Ovary (tissue), 9 donors: ENCODE data around the gene DMAC2L. TPM values are rescaled to one million over a fixed set of nuclear protein-coding genes. Genes with fewer than 3 reads are reported as not detected.

Experiments used
- DNase-seq, 5 donors: peaks; one replicate each; pipeline ENCODE4 v3.0.0-alpha.2; 2019 to 2020
- H3K27ac ChIP-seq, 2 donors: fragments of 200-600 bp; one replicate each; pipeline versions ENCODE4 v1.5.1 to v1.8.0; 2019 to 2022
- H3K27me3 ChIP-seq: fragments of 200-600 bp; one replicate; pipeline ENCODE4 v1.8.0; 2022
- H3K36me3 ChIP-seq: fragments of 200-600 bp; sonication (generic); one replicate; pipeline ENCODE4 v1.5.1; 2019
- H3K4me1 ChIP-seq: one replicate; pipeline ENCODE4 v1.8.1; 2013; ENCODE audit warnings: mild to moderate bottlenecking, moderate library complexity; ENCODE audit not compliant: insufficient read depth
- H3K4me3 ChIP-seq: fragments of 200-600 bp; sonication (generic); one replicate; pipeline ENCODE4 v1.5.1; 2017
- H3K9me3 ChIP-seq, 2 donors: fragments of 200-600 bp in 1 of 2; sonication (generic) in 1 of 2; one replicate each; pipeline versions ENCODE4 v1.5.1 to v1.8.1; 2013 to 2019; ENCODE audit warnings: mild to moderate bottlenecking in 1 of 2, moderate library complexity in 1 of 2
- CTCF ChIP-seq, 3 donors: fragments of 450-650 bp in 2 of 3; fragments of 200-600 bp in 1 of 3; IDR thresholded peaks; one replicate each; pipeline versions ENCODE4 v1.5.1 to v1.8.0; 2016 to 2022; ENCODE audit warnings: antibody characterized with exemption in 3 of 3, mild to moderate bottlenecking in 1 of 3
- EP300 ChIP-seq: sonication (generic); formaldehyde crosslinking; IDR thresholded peaks from one replicate; pipeline ENCODE4 v1.6.1; 2017; ENCODE audit warnings: antibody characterized with exemption
- POLR2A ChIP-seq: fragments of 450-650 bp; IDR thresholded peaks from one replicate; pipeline ENCODE4 v1.6.1; 2017; ENCODE audit warnings: antibody characterized with exemption, mild to moderate bottlenecking, moderate library complexity
- WGBS, 3 donors: extraction: QIAGEN DNeasy Blood & Tissue Kit in 1 of 3; methylation state at CpG; one replicate each; pipeline versions ENCODE4 v1.1.5 to v1.1.7; 2013 to 2017; 5-methylcytosine and 5-hydroxymethylcytosine counted together
- intact Hi-C, 4 donors: fragments of 100-400 bp; cut with DNase I; formaldehyde crosslinking; loops; one replicate each; pipeline versions ENCODE4 v1.11.0 to v1.15.1; 2022 to 2023
- polyA plus RNA-seq, 2 donors: library from polyadenylated mRNA; stranded (reverse); fragments of 200-250 nt in 1 of 2; fragments of 350-450 nt in 1 of 2; fragmentation: Illumina TruSeq in 1 of 2; extraction: RNeasy Lipid Tissue Mini Kit (QIAGEN cat#74804) in 1 of 2; gene quantifications; one replicate each; pipeline ENCODE4 v1.2.3, GENCODE V29; 2013 to 2014
- total RNA-seq, 7 donors: library from RNA; depleted of rRNA in 2 of 7; stranded (reverse); fragments of >200 nt in 2 of 7; fragmentation: NEBNext Ultra II Directional in 3 of 7; extraction: Animal tissue kit (Norgen Biotek cat#: 25700) in 3 of 7; gene quantifications; one replicate each; pipeline versions ENCODE4 v1.1.0 to v1.2.4, GENCODE V29; 2016 to 2023
- donor health status: DM: no; HTN: no; CAD: no; lungs with moderate emphysema.
- donor health status: DM: no; HTN: no; CAD: no.
- donor health status: Bipolar disorder and iron deficiency.
- donor health status: DM: yes; HTN: yes; CAD: no.
- donor health status: DM: no; HTN: no; CAD: no.
- donor health status: DM: yes; HTN: yes; CAD: no.

Gene DMAC2L
- total and polyA plus RNA-seq, 9 donors, result 5.1 to 19.8 (median 12.9) TPM

GRCh38 chr14:50331596-50331995, 19.5 kb downstream of the DMAC2L start:
- Histone ChIP-seq H3K4me3 (no peak overlapping the region), H3K4me1 (peaks cover 22% of the 10 kb centered on the region), H3K9me3 (no peaks in the 10 kb centered on the region), H3K27me3 (no peaks in the 10 kb centered on the region), H3K36me3 (no peaks in the 10 kb centered on the region), H3K27ac (no peak overlapping the region)
- DNase-seq, result no peak
- intact Hi-C loops, result no loop called here
- TF ChIP-seq POLR2A (no peak), EP300 (no peak), CTCF (IDR thresholded peaks at IDR 0.05) (no peak)

- H3K27ac ChIP-seq, result no peak overlapping the region
- 5 to 14% (median 9%) methylated on average over 3 of the region's 3 CpGs for WGBS, 3 donors
These were observed 20.9 kb downstream of the DMAC2L start for GRCh38 chr14:50333014-50333509.

GRCh38 chr14:50334211-50334610, 22.1 kb downstream of the DMAC2L start:
- WGBS, 3 donors, result 96% methylated on average over 8 of the region's 8 CpGs
- no peaks in the 10 kb centered on the region for H3K9me3 ChIP-seq
- H3K36me3 ChIP-seq, result no peaks in the 10 kb centered on the region
- no peak overlapping the region for H3K4me3 ChIP-seq
- H3K27me3 ChIP-seq, result no peaks in the 10 kb centered on the region
- TF ChIP-seq EP300 (no peak), CTCF (IDR thresholded peaks at IDR 0.05) (no peak), POLR2A (no peak)
- intact Hi-C loops, result no loop called here
- DNase-seq, result no peak
- H3K27ac ChIP-seq, result no peak overlapping the region
- H3K4me1 ChIP-seq, result peaks cover 24% of the 10 kb centered on the region

More at GRCh38 chr14:50333014-50333509, 20.9 kb downstream of the DMAC2L start:
- DNase-seq, result peak in 2 of 5 donors; percentile 35 to 65
- Histone ChIP-seq H3K4me3 (no peak overlapping the region), H3K27me3 (no peaks in the 10 kb centered on the region), H3K4me1 (peaks cover 22% of the 10 kb centered on the region), H3K36me3 (no peaks in the 10 kb centered on the region), H3K9me3 (no peaks in the 10 kb centered on the region)
- TF ChIP-seq EP300, result no peak
- TF ChIP-seq POLR2A, result no peak
- no peak for TF ChIP-seq CTCF (IDR thresholded peaks at IDR 0.05)
- intact Hi-C loops, result no loop called here

GRCh38 chr14:50335389-50335788, 23.3 kb downstream of the DMAC2L start:
- Histone ChIP-seq H3K4me1 (peaks cover 24% of the 10 kb centered on the region), H3K36me3 (no peaks in the 10 kb centered on the region), H3K27ac (peak overlapping the region in 1 of 2 donors; percentile 59), H3K4me3 (no peak overlapping the region), H3K9me3 (no peaks in the 10 kb centered on the region), H3K27me3 (no peaks in the 10 kb centered on the region)
- TF ChIP-seq EP300, result no peak
- TF ChIP-seq POLR2A, result no peak
- TF ChIP-seq CTCF (IDR thresholded peaks at IDR 0.05), result no peak
- DNase-seq, result peak in 4 of 5 donors; percentile 46 to 64 (median 54)
- intact Hi-C loops, result loop anchor here in 1 of 4 donors (5.0 kb wide), 1 partner anchor 52 kb away; no protein-coding TSS in a partner anchor
- WGBS, 3 donors, result 9 to 17% (median 14%) methylated on average over 7 of the region's 7 CpGs
